ENCODE measurements around the gene NFS1.

The NFS1 gene

DNA sequence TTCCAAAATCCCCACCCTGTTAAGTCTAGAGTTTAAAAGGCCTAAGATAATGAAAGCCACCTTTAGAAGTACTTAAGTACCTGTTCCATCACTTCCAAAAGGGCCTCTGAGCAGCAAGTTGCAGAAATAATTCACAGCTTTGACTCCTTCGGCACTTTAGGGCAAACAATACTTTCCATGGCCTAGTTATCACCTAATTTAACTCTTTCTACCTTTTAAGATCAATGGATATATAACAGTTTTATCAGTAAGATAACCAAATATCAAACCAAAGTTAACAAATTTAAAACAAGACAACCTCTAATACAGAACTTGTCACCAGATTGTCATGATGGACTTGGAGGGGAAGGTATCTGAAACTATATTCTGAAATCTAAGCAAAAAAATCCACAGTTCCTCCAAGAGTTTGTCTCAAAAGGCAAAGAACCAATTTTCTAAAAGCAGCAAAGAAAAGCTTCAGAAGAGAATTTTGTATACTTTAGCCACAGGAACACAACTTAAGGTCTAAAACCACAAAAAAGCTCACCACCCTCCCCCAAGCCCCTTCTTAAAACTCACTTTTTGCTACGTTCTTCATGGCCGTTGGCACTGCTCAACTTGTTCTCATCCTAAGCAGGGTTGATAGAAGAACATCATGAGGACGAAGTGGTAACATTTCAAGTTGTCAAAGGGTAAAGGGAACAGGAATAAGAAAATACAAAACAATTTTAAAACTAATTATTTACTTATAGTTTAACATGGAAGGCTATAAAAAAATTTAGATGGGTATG lies 39.4 kb upstream of the NFS1 start:
- H3K27ac ChIP-seq, result no peak overlapping the region

DNA sequence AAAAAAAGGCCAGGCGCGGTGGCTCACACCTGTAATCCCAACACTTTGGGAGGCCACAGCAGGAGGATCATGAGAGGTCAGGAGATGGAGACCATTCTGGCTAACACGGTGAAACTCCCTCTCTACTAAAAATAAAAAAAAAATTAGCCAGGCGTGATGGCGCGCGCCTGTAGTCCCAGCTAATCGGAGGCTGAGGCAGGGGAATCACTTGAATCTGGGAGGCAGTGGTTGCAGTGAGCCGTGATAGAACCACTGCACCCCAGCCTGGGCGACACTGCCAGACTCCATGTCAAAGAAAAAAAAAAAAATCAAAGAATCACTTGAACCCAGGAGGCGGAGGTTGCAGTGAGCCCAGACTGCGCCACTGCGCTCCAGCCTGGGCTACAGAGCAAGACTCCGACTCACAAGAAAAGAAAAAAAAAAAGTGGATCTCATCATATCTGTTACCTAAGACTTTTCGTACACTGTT lies 38.7 kb upstream of the NFS1 start:
- TF ChIP-seq, protein P1, sequence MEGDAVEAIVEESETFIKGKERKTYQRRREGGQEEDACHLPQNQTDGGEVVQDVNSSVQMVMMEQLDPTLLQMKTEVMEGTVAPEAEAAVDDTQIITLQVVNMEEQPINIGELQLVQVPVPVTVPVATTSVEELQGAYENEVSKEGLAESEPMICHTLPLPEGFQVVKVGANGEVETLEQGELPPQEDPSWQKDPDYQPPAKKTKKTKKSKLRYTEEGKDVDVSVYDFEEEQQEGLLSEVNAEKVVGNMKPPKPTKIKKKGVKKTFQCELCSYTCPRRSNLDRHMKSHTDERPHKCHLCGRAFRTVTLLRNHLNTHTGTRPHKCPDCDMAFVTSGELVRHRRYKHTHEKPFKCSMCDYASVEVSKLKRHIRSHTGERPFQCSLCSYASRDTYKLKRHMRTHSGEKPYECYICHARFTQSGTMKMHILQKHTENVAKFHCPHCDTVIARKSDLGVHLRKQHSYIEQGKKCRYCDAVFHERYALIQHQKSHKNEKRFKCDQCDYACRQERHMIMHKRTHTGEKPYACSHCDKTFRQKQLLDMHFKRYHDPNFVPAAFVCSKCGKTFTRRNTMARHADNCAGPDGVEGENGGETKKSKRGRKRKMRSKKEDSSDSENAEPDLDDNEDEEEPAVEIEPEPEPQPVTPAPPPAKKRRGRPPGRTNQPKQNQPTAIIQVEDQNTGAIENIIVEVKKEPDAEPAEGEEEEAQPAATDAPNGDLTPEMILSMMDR (conservative IDR thresholded peaks at IDR 0.05), result no peak
- H3K27ac ChIP-seq, result no peak overlapping the region

More for the DNA sequence above, 39.4 kb upstream of the NFS1 start:
- TF ChIP-seq, protein P1 (conservative IDR thresholded peaks at IDR 0.05), result no peak

DNA sequence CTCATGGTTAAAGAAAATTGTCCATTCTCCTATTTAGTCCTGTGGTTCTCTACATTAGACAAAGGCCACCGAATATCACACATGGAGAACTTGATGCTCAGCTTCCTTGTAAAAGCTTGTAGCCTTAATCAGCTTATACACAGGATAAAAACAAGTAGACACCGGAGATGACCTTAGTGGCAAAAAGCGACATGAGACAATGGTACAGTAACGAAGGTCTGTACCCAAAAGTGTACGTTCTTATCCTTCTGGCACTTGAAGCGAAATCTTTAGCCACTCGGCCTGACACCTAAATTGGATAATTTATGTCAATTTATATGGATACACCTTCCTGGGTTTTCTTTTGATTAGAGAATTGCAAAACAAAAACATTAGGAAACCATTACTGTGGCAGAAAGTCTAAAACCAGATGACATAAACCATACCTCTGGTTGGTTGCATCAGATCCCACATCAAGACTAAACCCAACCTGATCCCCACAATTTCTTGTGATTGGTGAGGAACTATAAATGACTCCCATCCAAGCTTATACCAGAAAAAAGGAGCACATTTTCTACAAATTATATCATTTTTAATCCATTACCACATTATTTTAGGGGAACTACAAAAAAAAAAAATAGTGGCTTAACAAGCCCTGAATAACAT lies 36.8 kb upstream of the NFS1 start:
- TF ChIP-seq, protein P1 (conservative IDR thresholded peaks at IDR 0.05), result no peak
- H3K27ac ChIP-seq, result no peak overlapping the region

DNA sequence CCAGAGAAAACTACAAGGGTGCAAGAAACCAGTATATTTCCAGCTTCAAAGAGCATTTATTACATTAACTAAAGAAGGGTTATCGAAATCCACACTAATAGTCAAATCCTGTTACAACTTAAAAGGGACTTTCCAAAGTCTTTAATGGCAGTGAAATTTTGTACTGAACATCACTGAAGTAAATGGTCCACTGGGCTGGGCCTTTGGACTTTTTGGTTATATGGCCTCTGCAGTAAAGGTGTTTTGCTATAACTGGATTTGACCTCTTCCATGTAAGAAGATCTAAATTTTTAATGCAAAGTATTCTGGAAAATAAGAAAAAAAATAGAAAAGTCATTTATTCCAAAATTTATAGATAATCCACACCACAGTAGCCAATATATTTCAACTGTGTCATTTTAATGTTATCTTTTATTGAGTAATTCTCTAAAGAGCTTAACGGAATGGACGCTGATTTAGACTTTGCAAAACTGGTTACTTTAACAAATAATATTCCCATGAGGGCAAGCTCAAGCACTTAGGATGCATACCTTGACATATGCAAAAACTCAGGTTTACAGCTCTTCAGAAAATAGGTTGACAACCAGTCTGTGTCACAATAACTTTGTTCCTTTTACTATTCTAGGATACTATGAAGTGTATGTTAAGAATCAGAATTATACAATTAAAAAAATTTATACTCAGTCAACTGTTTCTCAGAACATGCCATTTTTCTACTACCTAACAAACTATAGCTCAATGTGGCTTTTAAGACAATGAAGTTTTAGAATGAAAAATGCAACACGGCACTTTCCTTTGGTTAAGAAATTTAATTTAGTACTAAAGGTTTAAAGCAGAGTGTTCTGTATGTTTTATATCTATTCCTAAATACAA lies 35.9 kb upstream of the NFS1 start:
- TF ChIP-seq, protein P1 (conservative IDR thresholded peaks at IDR 0.05), result no peak
- H3K27ac ChIP-seq, result no peak overlapping the region

DNA sequence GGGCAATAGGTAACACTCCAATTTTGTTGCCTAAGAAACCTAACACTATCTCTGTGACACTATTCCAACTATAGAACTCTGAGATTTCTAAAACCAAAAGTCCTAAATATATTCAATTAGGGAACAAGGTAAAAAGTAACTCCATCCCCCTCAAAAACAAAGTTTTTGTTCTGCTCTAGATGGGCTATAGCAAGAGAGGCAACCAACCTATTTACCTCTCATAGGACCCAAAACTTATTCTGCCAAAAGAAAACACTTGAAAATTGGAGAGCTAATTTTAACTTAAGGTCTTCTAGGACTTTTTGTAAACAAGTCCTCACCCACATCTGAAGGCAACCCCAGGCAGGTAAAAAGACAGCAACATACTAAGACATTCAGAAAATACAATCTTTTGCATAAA lies 35.2 kb upstream of the NFS1 start:
- TF ChIP-seq, protein P1 (conservative IDR thresholded peaks at IDR 0.05), result no peak
- no peak overlapping the region for H3K27ac ChIP-seq

DNA sequence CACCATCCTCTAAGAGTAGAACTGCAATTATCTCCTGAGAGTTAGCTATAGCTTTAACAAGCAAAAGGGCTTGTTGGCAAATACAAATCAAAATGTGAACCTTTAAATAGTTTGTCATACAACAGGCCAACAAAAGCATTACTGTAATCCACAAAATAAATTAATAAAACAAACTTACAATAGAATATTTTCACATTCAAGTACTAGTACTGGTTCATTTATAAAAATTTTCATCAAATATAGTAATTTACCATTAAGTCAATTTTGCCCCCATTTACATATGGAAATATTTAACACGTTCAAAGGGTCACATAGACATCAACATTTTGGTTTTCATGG lies 33.5 kb upstream of the NFS1 start:
- no peak overlapping the region for H3K27ac ChIP-seq
- TF ChIP-seq, protein P1 (conservative IDR thresholded peaks at IDR 0.05), result no peak

All from VCaP (cell line).